ENCODE data around the gene MED13L.

DNA sequence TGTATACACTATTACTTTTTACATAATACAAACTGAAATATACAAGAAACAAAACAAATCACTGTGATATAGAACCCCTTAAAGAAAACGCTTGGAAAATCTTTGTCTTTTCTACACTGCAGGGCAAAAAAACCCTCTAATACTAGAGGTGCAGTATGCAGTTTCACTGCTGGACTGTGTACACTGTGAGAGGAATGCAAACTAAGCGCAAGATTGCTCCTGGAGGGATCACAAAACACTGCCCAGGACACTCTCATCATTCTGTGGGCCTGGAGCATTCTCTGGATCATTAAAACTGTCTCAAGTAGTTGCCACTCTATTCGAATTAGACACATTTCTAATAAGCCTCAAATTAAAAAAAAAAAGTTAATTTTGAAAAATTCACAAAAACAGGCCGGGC lies 217.6 kb downstream of the MED13L start:
- TF ChIP-seq, protein P1, sequence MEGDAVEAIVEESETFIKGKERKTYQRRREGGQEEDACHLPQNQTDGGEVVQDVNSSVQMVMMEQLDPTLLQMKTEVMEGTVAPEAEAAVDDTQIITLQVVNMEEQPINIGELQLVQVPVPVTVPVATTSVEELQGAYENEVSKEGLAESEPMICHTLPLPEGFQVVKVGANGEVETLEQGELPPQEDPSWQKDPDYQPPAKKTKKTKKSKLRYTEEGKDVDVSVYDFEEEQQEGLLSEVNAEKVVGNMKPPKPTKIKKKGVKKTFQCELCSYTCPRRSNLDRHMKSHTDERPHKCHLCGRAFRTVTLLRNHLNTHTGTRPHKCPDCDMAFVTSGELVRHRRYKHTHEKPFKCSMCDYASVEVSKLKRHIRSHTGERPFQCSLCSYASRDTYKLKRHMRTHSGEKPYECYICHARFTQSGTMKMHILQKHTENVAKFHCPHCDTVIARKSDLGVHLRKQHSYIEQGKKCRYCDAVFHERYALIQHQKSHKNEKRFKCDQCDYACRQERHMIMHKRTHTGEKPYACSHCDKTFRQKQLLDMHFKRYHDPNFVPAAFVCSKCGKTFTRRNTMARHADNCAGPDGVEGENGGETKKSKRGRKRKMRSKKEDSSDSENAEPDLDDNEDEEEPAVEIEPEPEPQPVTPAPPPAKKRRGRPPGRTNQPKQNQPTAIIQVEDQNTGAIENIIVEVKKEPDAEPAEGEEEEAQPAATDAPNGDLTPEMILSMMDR (IDR thresholded peaks at IDR 0.05) = no peak
- TF ChIP-seq POLR2A (IDR thresholded peaks at IDR 0.05) = no peak

All from thyroid gland (tissue), 4 donors.